HL-60 (cell line): ENCODE measurements around the gene PICK1.

ENCODE experiments used
- GABPA ChIP-seq: IDR thresholded peaks from 2 replicates; pipeline ENCODE4 v1.6.1; 2012; ENCODE audit warnings: low read depth
- POLR2AphosphoS5 ChIP-seq: IDR thresholded peaks from 2 replicates; pipeline ENCODE4 v1.6.1; 2012; ENCODE audit warnings: low read depth
- SPI1 ChIP-seq: IDR thresholded peaks from 2 replicates; pipeline ENCODE4 v1.6.1; 2012; ENCODE audit warnings: low read depth, mild to moderate bottlenecking, borderline replicate concordance
- TF ChIP-seq, protein P1 (sequence below): IDR thresholded peaks from one replicate; pipeline ENCODE4 v1.5.1; 2011; ENCODE audit warnings: low read length, control low read depth, inconsistent platforms; ENCODE audit not compliant: insufficient read depth
- TF ChIP-seq, protein P2 (sequence below): IDR thresholded peaks from 2 replicates; pipeline ENCODE4 v1.6.1; 2012; ENCODE audit warnings: low read depth; ENCODE audit not compliant: insufficient replicate concordance

DNA sequence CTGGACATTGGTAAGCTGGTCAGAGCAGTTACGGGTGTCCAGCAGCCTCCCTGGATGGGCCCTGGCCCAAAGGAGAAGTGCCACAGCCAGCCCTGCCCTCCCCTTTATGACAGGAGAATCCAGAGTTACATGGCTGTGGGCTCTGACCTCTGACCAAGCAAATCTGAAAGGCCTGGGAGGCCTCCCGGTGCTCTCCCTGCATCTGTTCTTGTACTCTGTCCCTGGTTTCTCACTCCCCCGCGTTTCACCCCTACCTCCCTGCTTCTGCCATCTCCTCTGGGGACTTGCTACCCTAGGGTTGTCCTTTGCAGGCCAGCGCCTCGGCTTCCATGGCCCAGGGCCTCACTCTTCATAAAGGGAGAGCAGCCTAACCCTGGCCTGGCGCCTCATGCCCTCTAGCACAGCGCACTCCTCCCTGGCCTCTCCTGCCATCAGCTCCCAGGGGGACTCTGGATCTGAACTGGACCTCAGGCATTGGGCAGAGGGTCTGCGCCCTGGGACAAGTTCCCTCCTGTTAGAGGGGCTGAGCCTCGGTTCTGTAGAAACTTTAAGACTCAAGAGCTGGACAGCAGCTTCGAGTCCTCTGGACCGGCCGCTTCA, 10.7 kb downstream of the PICK1 start:
- TF ChIP-seq, protein P1, sequence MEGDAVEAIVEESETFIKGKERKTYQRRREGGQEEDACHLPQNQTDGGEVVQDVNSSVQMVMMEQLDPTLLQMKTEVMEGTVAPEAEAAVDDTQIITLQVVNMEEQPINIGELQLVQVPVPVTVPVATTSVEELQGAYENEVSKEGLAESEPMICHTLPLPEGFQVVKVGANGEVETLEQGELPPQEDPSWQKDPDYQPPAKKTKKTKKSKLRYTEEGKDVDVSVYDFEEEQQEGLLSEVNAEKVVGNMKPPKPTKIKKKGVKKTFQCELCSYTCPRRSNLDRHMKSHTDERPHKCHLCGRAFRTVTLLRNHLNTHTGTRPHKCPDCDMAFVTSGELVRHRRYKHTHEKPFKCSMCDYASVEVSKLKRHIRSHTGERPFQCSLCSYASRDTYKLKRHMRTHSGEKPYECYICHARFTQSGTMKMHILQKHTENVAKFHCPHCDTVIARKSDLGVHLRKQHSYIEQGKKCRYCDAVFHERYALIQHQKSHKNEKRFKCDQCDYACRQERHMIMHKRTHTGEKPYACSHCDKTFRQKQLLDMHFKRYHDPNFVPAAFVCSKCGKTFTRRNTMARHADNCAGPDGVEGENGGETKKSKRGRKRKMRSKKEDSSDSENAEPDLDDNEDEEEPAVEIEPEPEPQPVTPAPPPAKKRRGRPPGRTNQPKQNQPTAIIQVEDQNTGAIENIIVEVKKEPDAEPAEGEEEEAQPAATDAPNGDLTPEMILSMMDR = no peak
- TF ChIP-seq, protein P2, sequence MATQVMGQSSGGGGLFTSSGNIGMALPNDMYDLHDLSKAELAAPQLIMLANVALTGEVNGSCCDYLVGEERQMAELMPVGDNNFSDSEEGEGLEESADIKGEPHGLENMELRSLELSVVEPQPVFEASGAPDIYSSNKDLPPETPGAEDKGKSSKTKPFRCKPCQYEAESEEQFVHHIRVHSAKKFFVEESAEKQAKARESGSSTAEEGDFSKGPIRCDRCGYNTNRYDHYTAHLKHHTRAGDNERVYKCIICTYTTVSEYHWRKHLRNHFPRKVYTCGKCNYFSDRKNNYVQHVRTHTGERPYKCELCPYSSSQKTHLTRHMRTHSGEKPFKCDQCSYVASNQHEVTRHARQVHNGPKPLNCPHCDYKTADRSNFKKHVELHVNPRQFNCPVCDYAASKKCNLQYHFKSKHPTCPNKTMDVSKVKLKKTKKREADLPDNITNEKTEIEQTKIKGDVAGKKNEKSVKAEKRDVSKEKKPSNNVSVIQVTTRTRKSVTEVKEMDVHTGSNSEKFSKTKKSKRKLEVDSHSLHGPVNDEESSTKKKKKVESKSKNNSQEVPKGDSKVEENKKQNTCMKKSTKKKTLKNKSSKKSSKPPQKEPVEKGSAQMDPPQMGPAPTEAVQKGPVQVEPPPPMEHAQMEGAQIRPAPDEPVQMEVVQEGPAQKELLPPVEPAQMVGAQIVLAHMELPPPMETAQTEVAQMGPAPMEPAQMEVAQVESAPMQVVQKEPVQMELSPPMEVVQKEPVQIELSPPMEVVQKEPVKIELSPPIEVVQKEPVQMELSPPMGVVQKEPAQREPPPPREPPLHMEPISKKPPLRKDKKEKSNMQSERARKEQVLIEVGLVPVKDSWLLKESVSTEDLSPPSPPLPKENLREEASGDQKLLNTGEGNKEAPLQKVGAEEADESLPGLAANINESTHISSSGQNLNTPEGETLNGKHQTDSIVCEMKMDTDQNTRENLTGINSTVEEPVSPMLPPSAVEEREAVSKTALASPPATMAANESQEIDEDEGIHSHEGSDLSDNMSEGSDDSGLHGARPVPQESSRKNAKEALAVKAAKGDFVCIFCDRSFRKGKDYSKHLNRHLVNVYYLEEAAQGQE = no peak
- no peak for TF ChIP-seq POLR2AphosphoS5
- no peak for TF ChIP-seq SPI1
- TF ChIP-seq GABPA = no peak
